GM04503 (cell line): ENCODE measurements around the gene CRYBA4.
"Not testable (repeated sequence)": the region's sequence is repeated elsewhere in the genome, so short reads cannot be mapped to it uniquely, and the experiment has no call there.

Experiments
- DNase-seq: peaks from one replicate; pipeline ENCODE4 v3.0.0-alpha.2; 2012; ENCODE audit warnings: low read depth

Gene CRYBA4

DNA sequence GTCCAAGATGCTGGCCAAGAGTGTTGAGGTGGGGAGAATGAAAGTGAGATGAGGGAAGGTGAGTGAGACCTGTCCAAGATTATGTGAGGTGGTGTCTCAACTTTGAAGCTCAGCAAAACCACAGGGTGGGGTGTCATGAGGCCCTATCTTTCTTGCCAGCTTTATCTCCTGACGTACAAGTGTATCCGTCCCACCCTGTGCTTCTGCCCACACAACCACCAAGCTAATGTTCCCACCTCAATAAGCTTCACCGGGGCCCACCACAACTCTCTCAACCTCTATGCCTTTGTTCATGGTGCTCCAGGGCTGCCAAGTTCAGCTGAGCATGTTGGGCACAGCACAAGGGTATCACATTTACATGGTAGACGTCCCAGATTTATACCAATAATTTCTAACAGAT is 24.7 kb upstream of the CRYBA4 start:
- no peak for DNase-seq

DNA sequence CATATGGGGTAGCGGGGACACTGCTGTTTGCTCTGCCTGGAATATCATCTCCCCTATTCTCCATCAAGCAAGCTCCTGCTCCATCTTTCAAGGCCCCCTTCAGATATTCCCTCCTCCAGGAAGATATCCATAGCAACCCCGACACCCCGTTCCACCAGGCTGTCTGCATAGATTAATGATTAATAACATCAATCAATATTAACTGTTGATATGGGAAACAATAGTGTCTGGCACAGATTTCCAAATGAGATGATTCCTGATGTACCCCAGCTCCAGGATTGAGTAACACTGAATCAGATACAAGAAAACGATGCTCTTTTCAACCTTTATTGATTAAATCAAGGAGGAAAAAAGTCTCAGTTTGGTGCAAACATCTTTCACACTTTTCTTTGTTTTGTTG is 24.3 kb upstream of the CRYBA4 start:
- DNase-seq = no peak

DNA sequence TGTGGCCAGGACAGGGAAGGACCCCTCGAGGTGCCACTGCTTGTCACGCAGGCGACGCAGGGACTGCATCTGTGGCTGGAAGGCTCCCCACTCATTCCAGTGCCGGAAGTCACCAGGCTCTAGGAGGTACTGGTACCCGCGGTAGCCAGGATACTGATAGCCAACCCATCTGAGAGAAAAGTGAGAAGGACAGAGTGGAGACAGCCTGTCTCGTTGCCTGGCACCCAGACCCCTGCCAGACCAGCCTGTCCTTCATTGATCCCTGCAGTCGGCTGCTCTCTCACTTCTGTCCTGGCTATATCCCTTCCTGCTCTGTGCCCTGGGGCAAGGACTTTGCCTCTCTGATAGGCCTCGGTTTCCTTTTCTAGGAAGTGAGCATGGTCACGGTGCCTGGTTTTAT is 22.3 kb upstream of the CRYBA4 start:
- DNase-seq = no peak

DNA sequence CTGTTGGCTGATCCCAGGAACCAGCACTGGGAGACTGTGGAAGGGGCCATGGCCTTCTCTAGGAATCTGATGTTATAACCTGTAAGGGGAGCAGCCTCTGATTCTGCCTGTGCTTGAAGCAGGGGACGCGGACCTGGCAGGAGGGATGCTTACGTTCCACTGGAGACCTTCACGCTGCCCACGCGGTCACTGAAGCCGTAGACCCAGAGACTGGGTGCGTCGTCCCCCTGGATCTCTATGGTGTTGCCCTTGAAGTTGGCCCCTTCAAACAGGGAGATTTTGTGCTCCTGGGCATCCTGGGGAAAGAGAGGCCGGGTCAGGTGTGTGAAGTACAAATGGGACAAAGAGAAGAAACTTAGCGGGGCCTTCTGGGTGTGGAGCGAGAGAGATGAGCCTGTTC is 20.0 kb upstream of the CRYBA4 start:
- no peak for DNase-seq

DNA sequence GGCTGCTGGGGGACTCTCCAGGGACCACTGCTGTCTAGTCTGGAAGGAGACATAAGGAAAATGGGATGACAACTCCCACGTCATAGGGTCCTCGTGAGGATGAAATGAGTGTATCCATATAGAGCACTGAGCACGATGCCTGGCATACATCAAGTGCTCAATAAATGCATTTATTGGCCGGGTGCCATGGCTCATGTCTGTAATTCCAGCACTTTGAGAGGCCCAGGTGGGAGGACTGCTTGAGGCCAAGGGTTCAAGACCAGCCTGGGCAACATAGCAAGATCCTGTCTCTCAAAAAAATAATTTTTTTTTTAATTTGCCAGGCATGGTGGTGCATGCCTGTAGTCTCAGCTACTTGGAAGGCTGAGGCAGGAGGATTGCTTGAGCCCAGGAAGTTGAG is 19.6 kb upstream of the CRYBA4 start:
- DNase-seq = no peak

DNA sequence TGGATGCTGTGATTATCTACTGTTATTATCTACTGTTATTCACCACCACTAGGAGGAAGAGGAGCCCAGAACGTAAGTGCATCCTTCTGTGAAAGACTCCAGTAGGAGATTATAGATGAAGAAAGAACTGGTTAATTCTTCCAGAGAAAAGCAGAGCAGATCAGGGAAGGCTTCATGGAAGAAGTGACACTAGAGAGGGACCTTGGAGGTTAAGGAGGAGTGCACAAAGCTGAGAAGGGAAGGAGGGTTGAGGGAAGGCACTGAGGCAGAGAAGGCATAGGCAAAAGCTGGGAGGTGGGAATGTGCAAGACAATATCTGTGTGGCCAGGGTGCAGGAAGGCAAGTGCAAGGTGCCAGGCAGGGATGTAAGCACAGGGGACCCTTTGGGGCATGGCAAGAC is 17.4 kb upstream of the CRYBA4 start:
- DNase-seq = no peak

DNA sequence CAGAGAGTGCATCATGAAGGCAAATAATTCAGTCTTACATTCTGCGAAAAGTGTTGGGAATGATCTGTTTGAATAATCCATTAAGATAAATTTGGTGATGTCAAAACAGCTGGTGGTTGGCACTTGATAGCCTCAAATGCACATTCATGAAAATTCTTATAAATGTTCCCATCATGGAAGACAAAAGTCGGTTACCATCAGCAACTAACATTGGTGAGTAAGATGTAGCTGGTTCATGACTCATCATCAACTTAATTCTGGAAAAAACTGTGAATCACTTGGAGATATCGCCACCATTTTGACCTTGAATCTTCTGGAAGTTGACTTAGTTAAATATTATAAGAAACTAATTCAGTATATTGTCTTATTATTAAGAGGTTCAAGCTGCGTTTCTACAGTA is 15.2 kb upstream of the CRYBA4 start:
- no peak for DNase-seq

DNA sequence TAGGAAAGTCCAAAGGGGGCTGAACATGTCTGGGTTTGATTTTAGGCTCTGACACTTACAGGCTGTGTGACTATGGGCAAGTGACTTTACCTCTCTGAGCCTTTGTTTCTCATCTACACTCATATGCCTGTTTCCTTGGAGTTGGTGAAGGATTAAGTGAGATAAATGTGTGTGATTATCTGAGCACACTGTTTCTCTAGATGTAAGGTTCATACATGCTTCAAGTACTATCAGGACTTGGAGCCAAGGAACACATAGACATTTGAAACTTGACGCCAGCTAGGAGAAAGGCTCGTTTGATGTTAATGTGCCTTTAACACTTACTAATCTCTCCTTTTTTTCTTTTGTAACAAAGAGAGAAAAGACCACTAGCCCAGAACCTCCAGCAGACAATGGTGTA is 13.6 kb upstream of the CRYBA4 start:
- DNase-seq = no peak

DNA sequence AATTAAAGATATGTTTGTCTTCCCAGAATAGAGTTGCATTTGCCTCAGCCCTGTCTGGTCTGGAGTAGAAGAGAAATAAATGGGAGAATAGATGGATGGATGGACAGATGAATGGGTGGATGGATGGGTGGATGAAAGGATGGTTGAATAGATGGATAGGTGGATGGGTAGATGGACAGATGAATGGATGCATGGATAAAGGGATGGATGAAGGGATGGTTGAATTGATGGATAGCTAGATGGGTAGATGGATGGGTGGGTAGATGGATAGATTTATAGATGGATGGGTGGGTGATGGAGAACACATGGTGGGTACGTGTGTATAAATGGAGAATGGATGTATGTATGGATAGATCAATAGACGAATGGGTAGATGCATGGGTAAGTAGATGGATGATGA is 12.5 kb upstream of the CRYBA4 start:
- no peak for DNase-seq

DNA sequence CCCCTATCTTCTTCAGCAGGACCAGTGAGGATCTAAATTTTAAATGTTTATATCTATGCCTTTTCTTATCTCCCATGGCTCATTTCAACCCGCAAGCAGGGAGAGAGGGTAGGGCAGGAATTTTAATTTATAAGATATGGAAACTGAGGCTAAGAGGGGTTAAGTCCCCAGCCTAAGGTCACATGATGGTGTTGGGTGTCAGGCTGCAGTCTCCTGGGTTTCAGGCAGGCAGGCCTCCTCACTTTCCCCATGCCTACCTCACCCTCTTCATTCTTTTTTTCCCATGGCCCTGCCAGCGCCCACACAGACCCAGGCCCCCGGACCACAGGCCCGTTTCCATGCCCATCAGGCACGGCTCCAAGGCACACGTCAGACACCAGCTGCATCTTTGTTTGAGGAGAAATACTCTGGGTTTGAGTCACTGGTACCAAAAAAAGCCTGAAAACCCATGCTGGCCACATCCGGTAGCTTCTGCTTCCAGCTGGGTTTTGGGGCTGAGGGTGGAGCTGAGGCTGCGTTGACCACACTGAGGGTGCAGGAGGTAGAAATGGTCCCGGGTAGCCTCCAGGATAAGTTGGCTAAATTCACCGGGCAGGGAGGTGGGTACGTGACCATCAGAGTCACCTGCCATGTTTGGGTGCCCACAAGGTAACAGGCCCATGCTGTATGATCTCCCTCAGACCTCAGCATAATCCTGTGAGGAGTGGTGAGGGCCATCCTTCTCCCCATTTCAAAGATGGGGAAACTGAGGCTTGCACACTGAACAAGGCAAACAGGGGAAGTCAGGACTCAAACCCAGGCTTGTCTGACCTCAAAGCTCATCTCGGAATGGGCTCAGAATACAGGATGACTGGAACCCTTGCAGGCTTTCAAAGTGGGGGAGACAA is 11.4 kb upstream of the CRYBA4 start:
- peak; percentile 79 for DNase-seq

DNA sequence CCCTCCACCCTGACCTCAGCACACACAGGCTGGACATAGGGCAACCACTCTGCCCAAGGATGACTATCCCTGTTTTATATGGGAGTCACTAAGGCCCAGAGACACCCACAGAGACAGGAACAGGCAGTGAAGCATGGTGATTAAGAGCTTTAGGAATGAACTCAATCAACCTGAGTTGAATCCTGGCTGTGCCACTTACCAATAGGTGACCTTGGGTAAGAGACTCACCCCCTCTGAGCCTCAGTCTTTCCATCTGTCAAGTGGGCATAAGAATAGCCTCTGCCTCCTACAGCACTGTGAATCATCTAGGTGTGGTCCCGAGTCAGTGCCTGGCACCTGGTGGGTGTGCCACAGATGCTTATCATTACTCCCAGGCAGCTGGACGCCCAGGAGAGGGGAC is 10.8 kb upstream of the CRYBA4 start:
- DNase-seq = no peak

DNA sequence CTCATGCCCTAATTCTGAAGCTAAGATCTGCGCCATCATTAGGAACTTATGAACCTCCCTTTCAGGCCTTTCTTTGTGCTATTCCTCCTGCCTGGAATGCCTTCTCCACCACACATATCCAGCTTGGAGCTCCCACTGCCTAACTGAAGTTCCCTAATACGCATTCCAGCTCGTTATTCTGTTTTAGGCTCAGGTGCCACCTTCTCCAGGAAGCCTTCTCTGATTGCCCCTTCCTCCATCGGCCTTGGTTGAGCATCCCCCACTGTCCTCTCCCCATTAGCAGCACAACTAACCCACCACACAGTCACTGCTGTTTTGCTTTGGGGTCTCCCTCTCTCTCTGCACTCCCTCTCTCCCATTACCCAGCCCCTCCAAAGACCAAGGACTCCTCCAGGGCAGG is 9.1 kb upstream of the CRYBA4 start:
- DNase-seq = no peak

DNA sequence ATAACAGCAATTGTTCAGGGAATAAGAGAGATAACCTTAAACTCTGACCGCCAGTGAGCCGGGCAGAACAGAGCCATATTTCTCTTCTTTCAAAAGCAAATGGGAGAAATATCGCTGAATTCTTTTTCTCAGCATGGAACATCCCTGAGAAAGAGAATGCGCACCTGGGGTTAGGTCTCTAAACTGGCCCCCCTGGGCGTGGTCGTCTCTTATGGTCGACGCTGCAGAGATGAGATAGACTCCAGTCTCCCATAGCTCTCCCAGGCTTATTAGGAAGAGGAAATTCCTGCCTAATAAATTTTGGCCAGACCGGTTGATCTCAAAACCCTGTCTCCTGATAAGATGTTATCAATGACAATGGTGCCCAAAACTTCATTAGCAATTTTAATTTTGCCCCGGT is 8.0 kb upstream of the CRYBA4 start:
- DNase-seq = not testable (repeated sequence)

DNA sequence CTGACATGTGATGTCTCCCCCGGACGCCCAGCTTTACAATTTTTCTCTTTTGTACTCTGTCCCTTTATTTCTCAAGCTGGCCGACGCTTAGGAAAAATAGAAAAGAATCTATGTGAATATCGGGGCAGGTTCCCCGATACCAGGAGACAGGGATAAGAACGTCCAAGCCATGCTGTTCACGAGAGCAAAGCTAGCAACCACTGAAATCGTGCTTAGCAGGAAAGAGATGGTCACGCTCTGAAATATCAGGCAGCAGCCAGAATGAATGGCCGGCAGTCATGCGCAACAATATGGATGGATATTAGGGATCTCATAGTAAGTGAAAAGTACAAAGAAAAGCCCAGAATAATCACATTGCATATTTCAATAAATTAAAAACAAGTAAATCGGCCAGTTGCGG is 7.4 kb upstream of the CRYBA4 start:
- DNase-seq = no peak

DNA sequence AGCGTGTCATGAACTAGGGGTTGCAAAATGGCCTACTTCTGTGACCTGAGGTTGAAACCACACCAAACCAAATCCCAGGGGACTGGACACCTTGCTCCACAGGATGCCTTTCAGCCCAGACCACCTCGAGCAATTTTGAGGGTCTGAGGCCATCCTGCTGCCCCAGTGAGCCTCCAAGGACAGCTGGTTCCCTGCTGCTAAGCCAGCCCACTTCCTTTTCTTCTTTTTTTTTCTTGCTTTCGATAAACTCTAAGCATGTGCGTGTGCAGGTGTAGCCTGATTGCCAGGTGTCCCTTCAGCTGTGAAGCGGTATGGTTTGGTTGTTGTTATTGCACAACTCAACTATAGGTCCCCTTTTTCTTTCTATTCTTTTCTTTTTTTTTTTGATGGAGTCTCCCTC is 6.6 kb upstream of the CRYBA4 start:
- DNase-seq = no peak

DNA sequence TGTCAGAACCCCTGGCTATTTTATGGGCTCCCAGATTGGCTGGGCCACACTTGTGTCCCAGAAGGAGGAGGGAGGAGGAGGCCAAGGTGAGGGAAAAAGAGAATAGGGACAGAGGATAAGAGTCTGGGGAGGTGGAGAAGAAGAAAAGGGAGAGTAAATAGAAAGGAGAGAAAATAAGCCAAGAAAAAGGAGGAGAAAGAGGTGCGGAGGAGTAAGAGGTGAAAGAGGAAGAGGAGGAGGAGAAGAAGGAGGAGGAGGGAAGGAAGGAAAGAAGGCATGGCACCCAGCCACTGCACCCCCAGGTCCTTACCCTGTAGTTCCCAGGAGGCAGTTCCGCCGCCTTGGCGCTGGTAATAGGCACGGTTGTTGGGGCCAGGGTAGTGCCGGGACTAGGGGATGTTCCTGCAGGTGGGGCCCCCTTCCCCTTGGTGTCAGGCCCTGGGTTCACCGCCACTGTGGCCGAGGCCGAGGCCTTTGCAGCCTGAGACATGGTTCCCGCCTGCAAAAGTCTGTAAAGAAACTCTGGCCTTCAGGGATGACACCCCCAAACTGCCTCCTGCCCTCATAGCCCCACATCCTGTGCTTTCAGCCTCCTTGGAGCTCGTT is 5.8 kb upstream of the CRYBA4 start:
- DNase-seq = no peak

DNA sequence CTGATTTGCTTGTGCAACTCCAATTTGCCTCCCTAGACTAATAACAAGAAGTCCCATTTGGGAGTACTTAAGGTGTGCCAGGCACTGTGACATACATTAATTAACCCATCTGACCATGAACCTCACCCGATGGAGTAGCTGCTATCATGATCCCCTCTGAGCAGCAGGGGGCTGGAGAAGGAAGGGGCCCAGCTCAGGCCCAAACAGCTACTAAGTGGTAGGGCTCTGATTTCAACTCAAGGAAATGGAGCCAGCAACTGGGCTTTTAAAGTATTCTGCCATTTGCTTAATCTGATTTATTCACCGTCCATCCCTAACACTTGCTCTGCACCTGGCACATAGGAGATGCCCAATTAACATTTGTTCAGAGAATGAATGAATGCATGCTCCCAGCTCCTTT is 5.1 kb upstream of the CRYBA4 start:
- DNase-seq = no peak

DNA sequence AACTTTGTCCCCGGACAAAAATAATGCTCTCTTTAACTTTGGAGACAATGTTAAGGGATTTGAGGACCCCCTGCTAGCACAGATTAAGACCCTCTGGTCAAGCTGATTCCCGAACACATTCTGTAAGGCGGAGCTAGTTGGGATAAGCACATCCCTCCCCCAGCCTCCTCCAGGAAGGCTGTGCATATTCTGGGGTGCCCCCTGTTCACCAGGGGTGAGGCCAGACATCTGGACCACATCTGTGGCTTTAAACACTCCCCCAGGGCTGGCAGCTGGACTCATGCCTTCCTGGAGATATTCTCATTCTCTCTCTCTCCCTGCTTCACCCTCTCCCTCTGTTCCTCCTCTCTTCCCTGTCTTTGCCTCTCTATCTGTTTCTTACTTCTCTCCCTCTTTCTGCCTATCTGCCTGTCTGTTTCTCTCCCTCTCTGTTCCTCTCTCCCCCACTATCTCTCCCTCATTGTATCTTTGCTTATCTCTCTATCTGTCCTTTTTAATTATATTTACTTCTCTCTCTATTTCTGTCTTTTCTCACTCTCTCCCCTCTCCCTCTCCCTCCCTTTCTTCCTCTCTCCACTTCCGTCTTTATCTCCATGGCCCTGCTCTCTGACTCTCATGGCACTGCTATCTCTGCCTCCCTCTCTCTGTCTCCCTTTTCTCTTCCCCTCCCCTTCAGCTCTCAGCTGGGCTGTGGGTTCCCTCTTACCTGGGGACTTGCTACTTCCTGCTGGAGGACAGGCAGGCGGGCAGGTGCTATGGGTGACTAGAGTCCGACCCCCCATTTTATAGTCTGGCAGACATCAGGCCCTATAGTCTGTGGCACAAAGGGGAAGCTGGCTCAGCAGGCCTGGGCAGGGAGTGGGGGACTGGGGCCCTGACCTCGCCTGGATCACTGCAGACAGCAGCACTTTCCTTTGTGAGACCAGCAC is 4.2 kb upstream of the CRYBA4 start, which contains the start of gene CRYBB1:
CRYBB1 (minus strand) TSS at position 757 of the 929 bp plus-strand sequence. CDS start 1,708 bp downstream, outside the sequence.
- no peak for DNase-seq

DNA sequence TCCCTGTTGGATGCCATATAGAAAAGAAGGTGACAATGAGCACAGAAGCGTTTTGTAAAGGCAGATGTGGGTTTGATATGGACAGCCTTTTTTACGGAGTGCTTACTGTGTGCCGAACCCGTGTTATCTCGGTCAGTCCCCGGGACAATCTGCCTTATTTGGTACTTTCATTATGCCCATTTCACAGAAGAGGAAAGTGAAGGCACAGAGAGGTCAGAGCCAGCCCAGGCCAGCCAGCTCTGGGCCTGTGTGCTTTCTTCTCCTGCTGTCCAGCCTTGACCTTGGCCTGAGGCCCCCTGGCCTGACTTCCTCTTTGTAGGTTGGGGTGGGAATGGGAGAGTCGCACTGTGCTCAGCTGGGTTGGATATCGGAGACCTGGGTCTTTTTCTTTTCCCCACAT is 3.3 kb upstream of the CRYBA4 start:
- DNase-seq = no peak

DNA sequence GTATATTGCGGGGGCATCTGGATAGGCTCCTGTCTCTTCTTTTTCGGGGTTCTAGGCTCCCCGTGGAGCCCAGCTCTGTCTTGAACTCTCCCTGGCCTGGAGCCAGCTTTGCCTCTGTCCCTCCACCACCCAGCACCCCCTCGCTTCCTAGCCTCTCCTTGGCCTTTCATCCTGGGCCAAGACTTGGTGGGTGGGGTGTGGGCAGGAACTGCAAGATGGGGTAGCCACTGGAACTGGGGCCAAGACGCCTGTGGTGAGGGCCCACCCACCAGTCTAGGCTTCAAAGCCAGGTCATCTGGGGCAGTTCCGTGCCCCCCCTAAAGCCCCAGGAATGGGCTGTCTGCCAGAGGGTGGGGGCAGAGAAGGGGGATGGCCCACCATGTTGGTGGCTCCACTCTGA is 2.3 kb upstream of the CRYBA4 start:
- no peak for DNase-seq

DNA sequence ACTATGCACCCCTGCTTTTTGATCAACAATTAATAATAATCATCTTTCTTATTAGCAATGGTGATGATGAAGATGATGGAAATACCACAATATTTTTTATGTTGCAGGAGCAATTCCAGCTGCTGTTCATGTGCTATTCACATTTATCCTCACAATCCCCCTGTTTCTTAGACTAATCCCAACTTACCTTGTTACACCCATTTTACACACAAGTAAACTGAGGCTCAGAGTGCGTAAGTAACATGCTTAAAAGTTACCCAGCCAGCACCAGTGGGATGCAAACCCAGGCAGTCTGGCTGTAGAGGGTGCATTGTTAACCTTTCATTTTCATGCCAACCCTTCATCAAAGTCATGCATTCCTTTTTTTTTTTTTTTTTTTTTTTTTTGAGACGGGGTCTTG is 1.6 kb upstream of the CRYBA4 start:
- DNase-seq = no peak

DNA sequence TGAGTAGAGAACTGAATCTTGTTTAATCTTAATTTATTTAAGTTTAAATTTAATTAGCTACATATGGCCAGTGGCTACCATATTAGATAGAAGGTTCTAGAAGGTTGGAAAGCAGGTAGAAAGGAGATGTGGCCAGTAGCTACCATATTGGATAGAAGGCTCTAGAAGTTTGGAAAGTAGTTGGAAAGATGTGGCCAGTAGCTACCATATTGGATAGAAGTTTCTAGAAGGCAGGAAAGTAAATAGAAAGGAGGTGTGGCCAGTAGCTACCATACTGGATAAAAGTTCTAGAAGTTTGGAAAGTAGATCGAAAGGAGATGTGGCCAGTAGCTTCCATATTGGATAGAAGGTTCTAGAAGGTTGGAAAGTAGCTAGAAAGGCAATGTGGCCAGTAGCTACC is 2.2 kb downstream of the CRYBA4 start:
- DNase-seq = no peak

DNA sequence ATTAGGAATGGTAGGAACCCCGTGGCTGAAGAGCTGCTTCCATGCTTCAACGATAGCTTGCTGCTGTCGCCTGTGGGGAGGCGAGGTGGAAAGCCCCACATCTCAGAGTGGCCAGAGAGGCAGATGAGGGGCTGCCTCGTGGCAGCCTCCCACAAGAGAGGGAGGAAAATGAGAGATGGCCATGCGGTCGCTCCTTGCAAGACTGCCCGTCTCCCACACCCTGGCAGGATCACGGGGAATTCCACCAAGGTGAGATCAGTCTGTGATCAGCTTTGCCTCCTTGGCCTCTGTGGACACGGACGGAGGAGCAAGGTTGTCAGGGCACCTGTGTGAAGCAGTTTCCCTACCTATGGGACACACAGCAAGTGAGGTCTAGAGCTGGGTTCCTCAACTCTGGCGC is 3.0 kb downstream of the CRYBA4 start:
- no peak for DNase-seq
